ENCODE data around the gene SMG6.

DNA sequence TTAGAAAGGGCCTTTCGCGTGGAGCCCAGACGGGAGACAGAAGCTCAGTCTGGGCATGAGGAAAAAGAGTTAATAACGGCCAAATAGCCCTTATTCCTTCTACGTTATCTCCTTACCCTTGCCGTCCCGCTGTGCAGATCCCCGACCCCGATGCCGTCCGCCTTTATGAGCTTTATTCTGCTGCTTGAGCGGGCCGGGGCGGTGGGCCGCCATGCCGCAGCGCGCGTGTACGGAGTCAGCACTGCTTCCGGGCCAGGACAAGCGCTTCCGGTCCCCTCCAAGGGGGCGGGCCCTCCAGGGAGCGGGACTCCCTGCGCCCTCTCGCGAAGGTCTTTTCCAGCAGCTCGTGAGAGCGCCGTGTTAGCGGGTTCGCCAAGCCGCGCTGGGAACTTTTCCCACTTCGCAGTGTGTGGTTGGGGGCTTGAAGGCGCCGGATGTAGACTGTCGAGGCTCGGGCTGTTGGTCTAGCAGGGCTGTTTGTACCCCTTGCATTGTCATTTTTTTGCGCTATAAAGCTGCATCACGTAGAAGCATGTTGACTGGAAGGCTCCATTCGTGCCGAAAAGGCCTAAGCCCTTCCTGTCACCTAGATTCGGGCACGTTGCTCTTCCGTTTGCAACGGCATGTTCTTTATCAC, 32.7 kb upstream of the SMG6 start, which contains the start of gene TSR1:
- TF ChIP-seq, protein P1, sequence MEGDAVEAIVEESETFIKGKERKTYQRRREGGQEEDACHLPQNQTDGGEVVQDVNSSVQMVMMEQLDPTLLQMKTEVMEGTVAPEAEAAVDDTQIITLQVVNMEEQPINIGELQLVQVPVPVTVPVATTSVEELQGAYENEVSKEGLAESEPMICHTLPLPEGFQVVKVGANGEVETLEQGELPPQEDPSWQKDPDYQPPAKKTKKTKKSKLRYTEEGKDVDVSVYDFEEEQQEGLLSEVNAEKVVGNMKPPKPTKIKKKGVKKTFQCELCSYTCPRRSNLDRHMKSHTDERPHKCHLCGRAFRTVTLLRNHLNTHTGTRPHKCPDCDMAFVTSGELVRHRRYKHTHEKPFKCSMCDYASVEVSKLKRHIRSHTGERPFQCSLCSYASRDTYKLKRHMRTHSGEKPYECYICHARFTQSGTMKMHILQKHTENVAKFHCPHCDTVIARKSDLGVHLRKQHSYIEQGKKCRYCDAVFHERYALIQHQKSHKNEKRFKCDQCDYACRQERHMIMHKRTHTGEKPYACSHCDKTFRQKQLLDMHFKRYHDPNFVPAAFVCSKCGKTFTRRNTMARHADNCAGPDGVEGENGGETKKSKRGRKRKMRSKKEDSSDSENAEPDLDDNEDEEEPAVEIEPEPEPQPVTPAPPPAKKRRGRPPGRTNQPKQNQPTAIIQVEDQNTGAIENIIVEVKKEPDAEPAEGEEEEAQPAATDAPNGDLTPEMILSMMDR (IDR thresholded peaks at IDR 0.05) = peak in 2 of 7 experiments; percentile 8 to 9
- TF ChIP-seq EP300 (IDR thresholded peaks at IDR 0.05) (no peak), POLR2A (IDR thresholded peaks at IDR 0.05) (peak in 2 of 4 donors; percentile 56 to 67), POLR2AphosphoS5 (IDR thresholded peaks at IDR 0.05) (peak; percentile 76 to 94 (median 88))
